ENCODE measurements around the gene TAMM41.

TAMM41 gene

GRCh38 chr3:11799791-11800190 is 46.9 kb downstream of the TAMM41 start:
- Histone ChIP-seq H3K4me2 (no peak overlapping the region), H3K9ac (no peak overlapping the region), H3K27me3 (ENCODE audit: insufficient read depth, low read depth) (no peaks in the 10 kb centered on the region), H3K4me1 (ENCODE audit: low read depth, poor library complexity, severe bottlenecking) (no peaks in the 10 kb centered on the region), H2AFZ (ENCODE audit: low read depth) (no peak overlapping the region), H3K27ac (no peak overlapping the region), H3K36me3 (ENCODE audit: insufficient read depth) (0 out of 2 replicates have a peak, but pooled peaks cover 3% of the 10 kb centered on the region), H3K4me3 (IDR thresholded peaks at IDR 0.05; ENCODE audit: insufficient read depth, low read depth, low read length) (no peak overlapping the region), H3K79me2 (ENCODE audit: insufficient read depth, low read depth) (no peaks in the 10 kb centered on the region), H4K20me1 (ENCODE audit: insufficient read depth) (no peaks in the 10 kb centered on the region)
- no peak for TF ChIP-seq CTCF (conservative IDR thresholded peaks at IDR 0.05; ENCODE audit: low read depth, low read length)

GRCh38 chr3:11794927-11795326 is 51.8 kb downstream of the TAMM41 start:
- H3K36me3 ChIP-seq (ENCODE audit: insufficient read depth) = no peaks in the 10 kb centered on the region
- no peaks in the 10 kb centered on the region for H3K4me1 ChIP-seq (ENCODE audit: low read depth, poor library complexity, severe bottlenecking)
- no peak for TF ChIP-seq CTCF (conservative IDR thresholded peaks at IDR 0.05; ENCODE audit: low read depth, low read length)
- H3K4me2 ChIP-seq = no peak overlapping the region
- H4K20me1 ChIP-seq (ENCODE audit: insufficient read depth) = no peaks in the 10 kb centered on the region
- no peaks in the 10 kb centered on the region for H3K79me2 ChIP-seq (ENCODE audit: insufficient read depth, low read depth)
- no peak overlapping the region for H3K9ac ChIP-seq
- no peak overlapping the region for H3K4me3 ChIP-seq (IDR thresholded peaks at IDR 0.05; ENCODE audit: insufficient read depth, low read depth, low read length)
- no peak overlapping the region for H2AFZ ChIP-seq (ENCODE audit: low read depth)
- H3K27ac ChIP-seq = no peak overlapping the region
- no peaks in the 10 kb centered on the region for H3K27me3 ChIP-seq (ENCODE audit: insufficient read depth, low read depth)

GRCh38 chr3:11791339-11792200 is 55.1 kb downstream of the TAMM41 start:
- no peak for TF ChIP-seq CTCF (conservative IDR thresholded peaks at IDR 0.05; ENCODE audit: low read depth, low read length)
- Histone ChIP-seq H3K79me2 (ENCODE audit: insufficient read depth, low read depth) (no peaks in the 10 kb centered on the region), H3K4me3 (IDR thresholded peaks at IDR 0.05; ENCODE audit: insufficient read depth, low read depth, low read length) (no peak overlapping the region), H3K9ac (no peak overlapping the region), H3K27me3 (ENCODE audit: insufficient read depth, low read depth) (no peaks in the 10 kb centered on the region), H3K4me1 (ENCODE audit: low read depth, poor library complexity, severe bottlenecking) (no peaks in the 10 kb centered on the region), H3K36me3 (ENCODE audit: insufficient read depth) (no peaks in the 10 kb centered on the region), H2AFZ (ENCODE audit: low read depth) (no peak overlapping the region), H3K4me2 (no peak overlapping the region), H3K27ac (no peak overlapping the region), H4K20me1 (ENCODE audit: insufficient read depth) (no peaks in the 10 kb centered on the region)

- Histone ChIP-seq H3K4me2 (no peak overlapping the region), H3K36me3 (ENCODE audit: insufficient read depth) (no peaks in the 10 kb centered on the region), H3K79me2 (ENCODE audit: insufficient read depth, low read depth) (no peaks in the 10 kb centered on the region), H2AFZ (ENCODE audit: low read depth) (no peak overlapping the region), H3K4me3 (IDR thresholded peaks at IDR 0.05; ENCODE audit: insufficient read depth, low read depth, low read length) (no peak overlapping the region), H3K9ac (no peak overlapping the region), H4K20me1 (ENCODE audit: insufficient read depth) (no peaks in the 10 kb centered on the region), H3K27me3 (ENCODE audit: insufficient read depth, low read depth) (no peaks in the 10 kb centered on the region), H3K27ac (no peak overlapping the region), H3K4me1 (ENCODE audit: low read depth, poor library complexity, severe bottlenecking) (no peaks in the 10 kb centered on the region)
- no peak for TF ChIP-seq CTCF (conservative IDR thresholded peaks at IDR 0.05; ENCODE audit: low read depth, low read length)
Observed at GRCh38 chr3:11789412-11789811, 57.3 kb downstream of the TAMM41 start.
